MG63 (cell line): ENCODE measurements around the gene SNX25. TPM values are rescaled to one million over a fixed set of nuclear protein-coding genes. Genes with fewer than 3 reads are reported as not detected.

ENCODE experiments used
- DNase-seq: peaks from one replicate; pipeline ENCODE4 v3.0.0-alpha.2; 2020
- H3K27me3 ChIP-seq: fragments of 250-450 bp; sonication (Bioruptor Pico); 2 replicates; pipeline ENCODE4 v1.5.1; 2020; ENCODE audit warnings: mild to moderate bottlenecking, moderate library complexity
- H3K36me3 ChIP-seq: fragments of 250-450 bp; sonication (Bioruptor Pico); 2 replicates; pipeline ENCODE4 v1.5.1; 2020; ENCODE audit warnings: mild to moderate bottlenecking, moderate library complexity
- H3K4me3 ChIP-seq: fragments of 250-450 bp; sonication (Bioruptor Pico); 2 replicates; pipeline ENCODE4 v1.5.1; 2020; ENCODE audit warnings: mild to moderate bottlenecking, moderate library complexity
- H3K9me3 ChIP-seq: fragments of 250-450 bp; sonication (Bioruptor Pico); 2 replicates; pipeline ENCODE4 v1.5.1; 2020; ENCODE audit warnings: mild to moderate bottlenecking, moderate library complexity
- total RNA-seq: library from RNA; depleted of rRNA; stranded (reverse); fragments of >200 nt; shearing (Covaris generic); gene quantifications from 2 replicates; pipeline ENCODE4 v1.2.3, GENCODE V29; 2014; ENCODE audit warnings: low replicate concordance; rRNA removed

Gene SNX25
- total RNA-seq, 1 experiment from 2014 or later = 8.2 TPM

- DNase-seq = no peak
- no peaks in the 10 kb centered on the region; the same call in 1 of the 2 replicates for H3K36me3 ChIP-seq
- no peaks in the 10 kb centered on the region for H3K27me3 ChIP-seq
- H3K9me3 ChIP-seq = no peaks in the 10 kb centered on the region
- H3K4me3 ChIP-seq = no peak overlapping the region
These were observed 202.5 kb downstream of the SNX25 start for GRCh38 chr4:185411849-185412248.

GRCh38 chr4:185412412-185412811 is 203.0 kb downstream of the SNX25 start:
- Histone ChIP-seq H3K4me3 (no peak overlapping the region), H3K27me3 (no peaks in the 10 kb centered on the region), H3K9me3 (no peaks in the 10 kb centered on the region), H3K36me3 (no peaks in the 10 kb centered on the region; the same call in 1 of the 2 replicates)
- DNase-seq = no peak

Other genes starting within 250 kb of the SNX25 start
- gene HELT, start 191.1 kb upstream of the SNX25 start, total RNA-seq = not detected in 2 replicates
- gene SLC25A4, start 66.3 kb upstream of the SNX25 start, total RNA-seq = 6.3 and 13.7 TPM in 2 replicates
- 15.0 and 24.3 TPM in 2 replicates for gene CFAP97, start 5.6 kb upstream of the SNX25 start, total RNA-seq
- gene LRP2BP, start 186.3 kb downstream of the SNX25 start, total RNA-seq = 0.43 TPM in 1 of 2 replicates, not detected in the other
- gene ANKRD37, start 187.2 kb downstream of the SNX25 start, total RNA-seq = 1.2 and 1.7 TPM in 2 replicates
- gene UFSP2, start 216.4 kb downstream of the SNX25 start, total RNA-seq = 12.2 and 19.9 TPM in 2 replicates